HG02763 (cell line): ENCODE results near the gene ARHGAP28.

Experiments
- ATAC-seq: cut with Tn5 transposase; IDR thresholded peaks from one replicate; pipeline ENCODE4 v1.9.1; 2021; ENCODE audit warnings: mild to moderate bottlenecking, moderate library complexity; ENCODE audit not compliant: unreplicated experiment

The ARHGAP28 gene

GRCh38 chr18:6859676-6860422, 130.3 kb downstream of the ARHGAP28 start:
- ATAC-seq: no peak

DNA sequence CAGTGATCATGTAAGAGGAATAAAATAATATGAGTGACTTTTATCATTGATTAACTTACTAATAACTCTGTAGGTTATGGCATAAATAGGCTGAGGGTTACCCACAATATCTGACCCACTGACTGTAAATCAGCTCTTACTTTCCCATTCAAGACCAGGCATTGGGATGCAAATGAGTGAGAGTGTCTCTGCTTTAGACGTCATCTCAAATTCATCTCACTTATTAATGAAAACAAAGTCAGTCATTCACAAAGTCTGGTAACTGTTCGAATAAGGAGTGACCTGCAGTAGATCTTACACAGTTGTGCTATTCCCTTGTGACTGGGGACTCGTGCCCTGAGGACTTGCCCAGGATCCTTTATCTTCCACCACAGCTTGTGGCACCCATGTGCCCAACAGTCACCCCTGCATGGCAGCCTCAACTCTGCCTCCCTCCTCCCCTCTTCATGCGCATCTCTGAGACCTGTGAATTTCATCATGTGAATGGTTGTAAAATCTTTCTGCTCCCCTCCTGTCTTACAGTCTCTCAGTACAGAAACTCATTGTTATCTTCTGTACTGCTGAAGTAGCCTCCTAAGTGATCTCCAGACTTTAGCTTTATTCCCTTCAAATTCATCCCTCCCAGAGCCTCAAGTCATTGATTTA, 131.4 kb downstream of the ARHGAP28 start:
- no peak for ATAC-seq

- ATAC-seq: no peak
Measured at GRCh38 chr18:6865251-6865650, 135.7 kb downstream of the ARHGAP28 start.

DNA sequence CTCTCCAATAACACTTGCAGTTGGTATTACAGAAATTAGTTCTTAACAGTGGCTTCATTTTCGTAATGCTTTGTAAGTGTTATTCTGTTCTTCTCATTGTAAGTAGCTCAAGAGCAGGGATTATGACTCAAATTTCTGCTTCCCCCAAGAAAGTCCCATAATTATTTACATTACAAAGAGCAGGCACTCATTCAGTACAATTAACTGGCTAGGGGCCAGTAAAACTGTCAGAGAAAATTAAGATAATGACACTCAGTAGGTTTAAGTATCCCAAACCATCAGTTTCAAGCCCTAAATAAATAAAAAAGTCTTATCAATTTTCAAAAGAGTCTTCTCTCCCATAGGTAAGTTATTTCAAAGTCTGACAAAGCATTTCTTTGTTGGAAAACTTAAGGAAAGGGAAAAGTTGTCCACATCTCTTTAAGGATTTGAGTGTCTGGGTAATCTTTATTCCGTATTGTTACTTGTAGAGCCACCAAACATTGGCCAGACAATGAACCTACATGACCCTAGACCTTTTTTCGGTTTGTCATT, 137.1 kb downstream of the ARHGAP28 start:
- ATAC-seq: no peak

DNA sequence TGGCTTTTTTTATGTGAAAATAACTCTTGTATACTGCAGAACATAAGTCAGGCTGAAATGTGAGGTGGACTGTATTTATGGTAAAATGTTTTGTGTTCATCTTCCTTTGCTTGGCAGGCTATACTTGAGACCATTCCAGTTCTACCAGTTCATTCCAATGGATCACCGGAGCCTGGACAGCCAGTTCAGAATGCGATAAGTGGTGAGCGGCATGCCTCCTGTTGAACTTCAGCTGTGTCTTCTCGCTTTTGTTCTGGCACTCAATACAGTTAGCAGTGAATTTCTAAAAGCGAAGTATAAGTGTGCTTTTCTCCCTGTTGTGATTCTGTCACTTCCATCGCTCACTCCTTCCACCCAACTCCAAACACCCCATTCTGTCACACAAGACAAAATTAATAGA, 138.5 kb downstream of the ARHGAP28 start:
- no peak for ATAC-seq

- no peak for ATAC-seq
Measured at GRCh38 chr18:6871566-6871965, 142.1 kb downstream of the ARHGAP28 start.

GRCh38 chr18:6873040-6873751, 143.7 kb downstream of the ARHGAP28 start:
- no peak for ATAC-seq

GRCh38 chr18:6874315-6874714, 144.8 kb downstream of the ARHGAP28 start:
- ATAC-seq: no peak

GRCh38 chr18:6875749-6876148, 146.2 kb downstream of the ARHGAP28 start:
- no peak for ATAC-seq

- ATAC-seq: no peak
Measured at GRCh38 chr18:6876641-6877041, 147.1 kb downstream of the ARHGAP28 start.

DNA sequence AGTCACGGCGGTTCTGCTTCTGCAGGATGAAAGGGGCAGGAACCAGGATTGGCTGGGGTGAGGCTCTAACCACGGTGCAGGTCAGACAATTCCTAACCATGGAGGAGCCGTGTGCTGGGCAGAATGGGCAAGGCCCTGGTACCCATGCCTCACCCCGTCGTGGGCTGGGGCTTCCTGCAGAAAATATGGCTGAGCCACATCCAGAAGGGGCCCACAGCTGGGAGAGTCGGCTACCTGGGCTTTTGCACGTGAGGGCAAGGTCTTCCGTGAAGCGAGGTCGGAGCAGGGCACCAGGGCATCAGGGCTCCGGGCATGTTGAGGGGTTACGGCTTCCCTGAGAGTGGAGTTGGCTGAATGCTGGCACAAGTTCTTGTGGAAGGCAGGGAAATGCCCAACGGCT, 147.8 kb downstream of the ARHGAP28 start:
- ATAC-seq: no peak

GRCh38 chr18:6878556-6879297, 149.2 kb downstream of the ARHGAP28 start:
- ATAC-seq: no peak

DNA sequence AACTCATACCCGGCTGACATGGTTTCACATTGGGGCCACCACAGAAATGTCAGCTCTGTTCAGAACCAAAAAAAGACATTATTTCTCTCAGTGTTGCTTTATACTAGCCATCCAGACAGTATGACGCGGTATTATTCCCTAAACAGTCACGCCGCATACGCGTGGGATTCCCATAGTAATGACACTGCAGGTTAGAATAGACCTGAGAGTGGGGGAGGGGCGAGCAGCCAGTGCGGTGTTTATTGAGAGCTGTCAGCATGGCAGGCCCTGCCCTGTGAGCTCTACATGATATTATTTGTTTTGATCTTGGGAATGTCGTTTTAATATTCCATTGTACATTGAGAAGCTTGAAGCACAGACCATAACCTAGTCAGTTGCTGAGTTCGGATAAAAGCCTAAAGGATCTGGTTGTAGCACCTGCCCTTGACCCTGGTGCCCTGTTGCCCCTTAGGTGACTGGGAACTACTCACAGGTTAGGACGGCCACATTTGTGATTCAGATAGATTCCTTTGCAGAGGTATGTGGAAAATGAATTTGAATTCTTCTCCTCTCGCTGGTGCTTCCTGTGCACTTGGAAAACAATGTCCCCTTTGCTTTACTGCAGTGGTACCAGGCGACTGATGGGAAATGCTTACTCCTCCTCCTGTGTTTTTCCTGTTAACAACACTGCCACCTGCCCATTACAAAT, 150.1 kb downstream of the ARHGAP28 start:
- ATAC-seq: no peak

GRCh38 chr18:6881034-6881820, 151.7 kb downstream of the ARHGAP28 start:
- no peak for ATAC-seq

- no peak for ATAC-seq
Measured at GRCh38 chr18:6882401-6882800, 152.9 kb downstream of the ARHGAP28 start.

GRCh38 chr18:6885006-6885481, 155.5 kb downstream of the ARHGAP28 start:
- no peak for ATAC-seq

DNA sequence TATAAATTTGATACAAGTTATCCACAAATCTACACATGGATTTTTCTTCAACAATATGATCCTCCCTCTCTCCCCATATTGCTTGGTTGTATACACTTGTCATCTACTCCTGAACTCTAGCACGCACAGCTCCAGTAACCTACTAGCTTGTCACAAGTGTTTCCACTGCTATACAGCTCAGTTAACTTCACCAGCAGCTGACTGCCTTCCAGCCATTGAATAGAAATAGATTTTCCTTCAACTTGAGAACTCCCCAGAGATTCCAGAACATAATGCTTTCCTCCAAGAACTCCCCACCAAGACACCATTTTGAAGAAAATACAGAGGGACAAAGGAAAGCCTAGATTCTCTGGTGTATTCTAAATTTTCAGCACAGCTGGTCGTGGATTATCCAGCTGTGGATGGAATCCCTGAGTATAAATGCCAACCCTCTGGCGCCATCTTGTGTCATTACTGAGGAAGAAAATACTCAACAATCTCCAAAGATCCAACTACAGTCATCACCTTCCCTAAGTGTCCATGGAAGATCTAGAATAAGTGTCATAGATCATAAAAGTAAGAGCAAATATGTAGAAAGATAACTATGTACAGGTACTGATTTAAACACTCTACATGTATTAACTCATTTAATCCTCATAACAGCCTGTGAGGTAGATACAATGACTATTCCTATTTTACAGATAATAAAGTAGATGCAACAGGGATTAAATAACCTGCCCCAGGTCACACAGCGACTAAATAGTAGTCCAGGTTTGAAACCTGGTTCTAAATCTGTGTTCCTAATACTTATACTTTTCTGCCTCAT, 156.7 kb downstream of the ARHGAP28 start:
- ATAC-seq: no peak

DNA sequence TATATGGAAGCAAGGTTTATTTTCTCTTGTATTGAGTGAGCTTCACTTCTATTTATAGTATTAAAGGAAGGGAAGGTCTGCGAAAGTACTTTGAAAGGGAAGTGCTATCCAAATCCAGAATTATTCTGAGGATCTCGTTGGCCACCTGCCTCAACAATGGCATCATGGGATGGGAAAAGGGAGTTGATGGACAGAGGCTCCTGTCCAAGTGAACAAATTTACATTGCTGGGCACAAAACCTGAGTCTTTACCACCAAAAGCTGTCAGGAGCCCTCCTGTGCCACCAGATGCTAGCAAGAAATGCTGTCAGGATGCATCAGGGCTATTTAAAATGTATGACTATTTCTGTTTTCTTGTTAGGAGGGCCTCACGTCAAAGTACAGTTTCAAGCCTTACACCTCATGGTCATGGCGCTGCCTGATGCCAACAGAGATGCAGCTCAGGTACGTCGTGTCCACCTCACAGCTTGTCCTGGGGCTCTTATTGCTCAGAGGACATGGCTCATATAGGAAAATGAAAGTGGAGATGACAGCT, 157.3 kb downstream of the ARHGAP28 start:
- ATAC-seq: no peak
